H1 (cell line): ENCODE data around the gene SH3TC2. TPM values are rescaled to one million over a fixed set of nuclear protein-coding genes. Genes with fewer than 3 reads are reported as not detected.

Experiments used
- CTCF ChIA-PET: fragments of 300-600 bp; sonication (Branson Sonifier 250); formaldehyde crosslinking; loops from one replicate; lab custom pipeline; 2021; ENCODE audit not compliant: partially characterized antibody; lab: Charles Lee
- POLR2A ChIA-PET: fragments of 300-600 bp; sonication (Branson Sonifier 250); formaldehyde crosslinking; loops from one replicate; lab custom pipeline; 2021; ENCODE audit warnings: inconsistent platforms; ENCODE audit not compliant: partially characterized antibody; lab: Charles Lee
- DNase-seq, 2 experiments: peaks; one replicate each; pipeline versions ENCODE4 v3.0.0 to v3.0.0-alpha.2; 2010 to 2022; ENCODE audit warnings: low spot score in 2 of 2, low read depth in 1 of 2, mixed read lengths in 1 of 2
- FAIRE-seq: peaks from 2 replicates; lab custom pipeline; 2011; peaks lifted over from hg19 to GRCh38; lab: Jason Lieb, UNC
- H2AFZ ChIP-seq: 2 replicates; pipeline ENCODE4 v1.8.1; 2012; ENCODE audit warnings: low read length, inconsistent platforms
- H2AK5ac ChIP-seq: 2 replicates; pipeline ENCODE4 v1.6.1; 2013; ENCODE audit warnings: low read depth, low read length
- H2BK120ac ChIP-seq: replicated peaks from 2 replicates; pipeline ENCODE3; 2013; ENCODE audit warnings: low read depth, low read length, inconsistent platforms
- H2BK12ac ChIP-seq: 2 replicates; pipeline ENCODE4 v1.6.1; 2013; ENCODE audit warnings: low read depth, low read length
- H2BK15ac ChIP-seq: 2 replicates; pipeline ENCODE4 v1.6.1; 2013; ENCODE audit warnings: low read length
- H2BK20ac ChIP-seq: 2 replicates; pipeline ENCODE4 v1.6.1; 2013; ENCODE audit warnings: low read length
- H2BK5ac ChIP-seq: 2 replicates; pipeline ENCODE4 v1.6.1; 2013; ENCODE audit warnings: low read depth, low read length
- H3K14ac ChIP-seq: 2 replicates; pipeline ENCODE4 v1.6.1; 2013; ENCODE audit warnings: inconsistent platforms; ENCODE audit not compliant: insufficient read length
- H3K18ac ChIP-seq: 2 replicates; pipeline ENCODE4 v1.6.1; 2013; ENCODE audit warnings: low read length; ENCODE audit errors: extremely low read depth
- H3K23ac ChIP-seq: 2 replicates; pipeline ENCODE4 v1.6.1; 2013; ENCODE audit warnings: inconsistent platforms; ENCODE audit not compliant: insufficient read length
- H3K23me2 ChIP-seq: 2 replicates; pipeline ENCODE4 v1.6.1; 2013; ENCODE audit warnings: low read depth, low read length
- H3K27ac ChIP-seq: 2 replicates; pipeline ENCODE4 v1.6.1; 2011; ENCODE audit warnings: low read depth, low read length, inconsistent platforms
- H3K27me3 ChIP-seq, 4 experiments: replicated peaks in 1 of 4; 1 replicate in 1 of 4; 2 replicates in 3 of 4; pipeline versions ENCODE4 v1.6.1 to v1.8.1; 2011 to 2013; ENCODE audit warnings: low read length in 3 of 4, mild to moderate bottlenecking in 3 of 4, inconsistent platforms in 2 of 4, mixed read lengths in 2 of 4, moderate library complexity in 1 of 4; ENCODE audit not compliant: control insufficient read depth in 3 of 4, insufficient read depth in 3 of 4; ENCODE audit errors: extremely low read depth in 1 of 4
- H3K36me3 ChIP-seq, 4 experiments: 2 replicates each; pipeline versions ENCODE4 v1.6.1 to v1.8.1; 2011 to 2013; ENCODE audit warnings: mild to moderate bottlenecking in 4 of 4, low read length in 3 of 4, moderate library complexity in 2 of 4, control low read depth in 1 of 4, inconsistent platforms in 1 of 4; ENCODE audit not compliant: insufficient read depth in 4 of 4, control insufficient read depth in 2 of 4
- H3K4ac ChIP-seq: replicated peaks from 2 replicates; pipeline ENCODE3; 2013; ENCODE audit warnings: low read length, low read depth, mixed read lengths, inconsistent platforms; ENCODE audit not compliant: insufficient read length
- H3K4me1 ChIP-seq, 4 experiments: replicated peaks in 1 of 4; 1 replicate in 1 of 4; 2 replicates in 3 of 4; pipeline versions ENCODE4 v1.6.1 to v1.8.1; 2011 to 2013; ENCODE audit warnings: low read length in 3 of 4, inconsistent platforms in 2 of 4, mixed read lengths in 1 of 4; ENCODE audit not compliant: insufficient read depth in 4 of 4, control insufficient read depth in 3 of 4
- H3K4me2 ChIP-seq, 2 experiments: 2 replicates each; pipeline versions ENCODE4 v1.6.1 to v1.8.1; 2011 to 2013; ENCODE audit warnings: low read depth in 2 of 2, low read length in 2 of 2, control low read depth in 1 of 2, inconsistent platforms in 1 of 2, mild to moderate bottlenecking in 1 of 2; ENCODE audit not compliant: insufficient read depth in 1 of 2
- H3K4me3 ChIP-seq, 4 experiments: fragments of 200-600, 300-600 bp in 1 of 4; sonication (generic), shearing (Covaris generic), sonication (Bioruptor Twin) in 1 of 4; 2 replicates each; pipeline versions ENCODE4 v1.5.1 to v1.8.1; 2011 to 2016; ENCODE audit warnings: low read length in 4 of 4, low read depth in 3 of 4, control low read depth in 2 of 4, inconsistent platforms in 2 of 4, mild to moderate bottlenecking in 2 of 4, mixed read lengths in 1 of 4, moderate library complexity in 1 of 4; ENCODE audit not compliant: insufficient read depth in 2 of 4; ENCODE audit errors: extremely low read depth in 1 of 4
- H3K56ac ChIP-seq: replicated peaks from 2 replicates; pipeline ENCODE3; 2013; ENCODE audit warnings: low read depth, mild to moderate bottlenecking, mixed read lengths, low read length, inconsistent platforms; ENCODE audit not compliant: insufficient read length
- H3K79me1 ChIP-seq: 2 replicates; pipeline ENCODE4 v1.6.1; 2013; ENCODE audit warnings: low read depth, low read length, control low read depth
- H3K79me2 ChIP-seq, 2 experiments: 2 replicates each; pipeline versions ENCODE4 v1.6.1 to v1.8.1; 2012 to 2013; ENCODE audit warnings: low read length in 2 of 2, mild to moderate bottlenecking in 2 of 2, inconsistent platforms in 1 of 2; ENCODE audit not compliant: insufficient read depth in 2 of 2, control insufficient read depth in 1 of 2
- H3K9ac ChIP-seq, 4 experiments: replicated peaks in 1 of 4; 1 replicate in 1 of 4; 2 replicates in 3 of 4; pipeline versions ENCODE4 v1.6.1 to v1.8.1; 2011 to 2013; ENCODE audit warnings: low read depth in 3 of 4, low read length in 3 of 4, control low read depth in 2 of 4, mild to moderate bottlenecking in 2 of 4, moderate library complexity in 2 of 4, inconsistent platforms in 1 of 4; ENCODE audit errors: extremely low read depth in 1 of 4
- H3K9me3 ChIP-seq, 2 experiments: 2 replicates each; pipeline versions ENCODE4 v1.6.1 to v1.8.1; 2012 to 2013; ENCODE audit warnings: mild to moderate bottlenecking in 2 of 2, moderate library complexity in 2 of 2, control low read depth in 1 of 2, inconsistent platforms in 1 of 2, low read depth in 1 of 2, low read length in 1 of 2, mixed read lengths in 1 of 2; ENCODE audit not compliant: insufficient read depth in 2 of 2
- H4K20me1 ChIP-seq, 2 experiments: replicated peaks in 1 of 2; 2 replicates each; pipeline versions ENCODE3 to v1.8.1; 2011 to 2013; ENCODE audit warnings: inconsistent platforms in 2 of 2, low read length in 2 of 2, mild to moderate bottlenecking in 1 of 2; ENCODE audit not compliant: insufficient read depth in 2 of 2, control insufficient read depth in 1 of 2
- H4K5ac ChIP-seq: 2 replicates; pipeline ENCODE4 v1.6.1; 2013; ENCODE audit warnings: low read length, low read depth, mixed read lengths, inconsistent platforms; ENCODE audit not compliant: insufficient read length
- H4K8ac ChIP-seq: 2 replicates; pipeline ENCODE4 v1.8.0; 2013; ENCODE audit warnings: mild to moderate bottlenecking, moderate library complexity, low read length, inconsistent platforms; ENCODE audit not compliant: insufficient read depth; ENCODE audit errors: extremely low read depth
- H4K91ac ChIP-seq: replicated peaks from 2 replicates; pipeline ENCODE3; 2013; ENCODE audit warnings: low read length, mixed read lengths, inconsistent platforms; ENCODE audit not compliant: insufficient read length
- ASH2L ChIP-seq: fragments of 200-600, 300-600 bp; sonication (generic); IDR thresholded peaks from one replicate; pipeline ENCODE4 v1.7.1; 2017; ENCODE audit warnings: low read length
- BACH1 ChIP-seq: IDR thresholded peaks from 2 replicates; pipeline ENCODE4 v1.6.1; 2012; ENCODE audit warnings: low read length, improper control_type of control experiment
- BCL11A ChIP-seq, 2 experiments: IDR thresholded peaks; one replicate each; pipeline ENCODE4 v1.6.1; 2011; ENCODE audit warnings: low read depth in 2 of 2, low read length in 2 of 2, mild to moderate bottlenecking in 2 of 2
- CBX5 ChIP-seq: fragments of 300-800, 300-1000 bp; sonication (generic); IDR thresholded peaks from 2 replicates; pipeline ENCODE4 v1.7.1; 2016; ENCODE audit warnings: antibody characterized with exemption, low read length, low read depth
- CREB1 ChIP-seq: IDR thresholded peaks from 2 replicates; pipeline ENCODE4 v1.6.1; 2012; ENCODE audit warnings: inconsistent platforms
- CTCF ChIP-seq, 3 experiments: IDR thresholded peaks; 1 replicate in 2 of 3; 2 replicates in 1 of 3; pipeline versions ENCODE4 v1.5.1 to v1.6.1; 2011; ENCODE audit warnings: low read length in 3 of 3, mild to moderate bottlenecking in 3 of 3, inconsistent platforms in 2 of 3, low read depth in 1 of 3, moderate library complexity in 1 of 3; ENCODE audit not compliant: insufficient read depth in 1 of 3; ENCODE audit errors: control extremely low read depth in 1 of 3
- GABPA ChIP-seq: IDR thresholded peaks from 2 replicates; pipeline ENCODE4 v1.6.1; 2011; ENCODE audit warnings: mild to moderate bottlenecking, low read length, moderate library complexity, borderline replicate concordance; ENCODE audit not compliant: insufficient read depth
- KDM1A ChIP-seq: fragments of 200-600, 300-600 bp; sonication (generic); IDR thresholded peaks from 2 replicates; pipeline ENCODE4 v1.7.1; 2016; ENCODE audit warnings: mild to moderate bottlenecking, low read length, borderline replicate concordance
- RBBP5 ChIP-seq: IDR thresholded peaks from 2 replicates; pipeline ENCODE4 v1.7.1; 2012; ENCODE audit warnings: low read depth, mild to moderate bottlenecking, inconsistent platforms, low read length, moderate library complexity, borderline replicate concordance
- RXRA ChIP-seq: IDR thresholded peaks from 2 replicates; pipeline ENCODE4 v1.6.1; 2011; ENCODE audit warnings: low read depth, mild to moderate bottlenecking, low read length, moderate library complexity; ENCODE audit not compliant: insufficient read depth
- TAF1 ChIP-seq: IDR thresholded peaks from 2 replicates; pipeline ENCODE4 v1.6.1; 2011; ENCODE audit warnings: mild to moderate bottlenecking, low read depth, low read length
- TEAD4 ChIP-seq: IDR thresholded peaks from 2 replicates; pipeline ENCODE4 v1.6.1; 2012; ENCODE audit warnings: low read depth, low read length, inconsistent platforms, mixed read lengths
- YY1 ChIP-seq: IDR thresholded peaks from 2 replicates; pipeline ENCODE4 v1.6.1; 2011; ENCODE audit warnings: low read depth, mild to moderate bottlenecking, low read length
- WGBS, 2 experiments: shearing (Covaris generic) in 1 of 2; methylation state at CpG; one replicate each; pipeline versions ENCODE4 v1.1.6 to v1.1.7; 2013 to 2015; ENCODE audit warnings: low lambda C conversion rate in 2 of 2, mixed read lengths in 2 of 2, inconsistent platforms in 1 of 2, low coverage in 1 of 2, missing lambda C conversion rate in 1 of 2; ENCODE audit not compliant: insufficient replicate concordance in 2 of 2, insufficient coverage in 1 of 2, insufficient read length in 1 of 2; ENCODE audit errors: extremely low coverage in 1 of 2, missing lambda C conversion rate in 1 of 2; 5-methylcytosine and 5-hydroxymethylcytosine counted together
- polyA plus RNA-seq, 7 experiments: library from polyadenylated mRNA; depleted of rRNA in 3 of 7; stranded (reverse) in 5 of 7; unstranded in 2 of 7; fragments of >200 nt in 5 of 7; fragments of 200-250 nt in 2 of 7; gene quantifications; 1 replicate in 5 of 7; 2 replicates in 1 of 7; 4 replicates in 1 of 7; pipeline versions ENCODE4 v1.2.1 to v1.2.3, GENCODE V29; 2011 to 2013; ENCODE audit warnings: missing spikeins in 2 of 7, mixed read lengths in 2 of 7
- total RNA-seq: library from RNA; stranded (reverse); fragmentation: NEBNext Ultra II Directional; extraction: Animal tissue kit (Norgen Biotek cat#: 25700); gene quantifications from 2 replicates; pipeline ENCODE4 v1.2.1, GENCODE V29; 2021

SH3TC2 gene
- total and polyA plus RNA-seq, 2 of the 8 experiments (the other 6 are each of a cell fraction or from before 2014, with no cell fraction given): 0.11 to 0.80 TPM

- WGBS, 2 experiments: 90% methylated on average over 4 of the region's 4 CpGs; no CpG with 5 or more reads in 1 of the 2 experiments
- ChIA-PET CTCF (interaction anchor here (0.9 to 2.4 kb wide), 7 partner anchors 9 to 291 kb away, joined by 3 to 12 read pairs (median 4); no protein-coding TSS in a partner anchor), POLR2A (no interaction called here)
- Histone ChIP-seq H3K79me2 (no peaks in the 10 kb centered on the region), H3K56ac (no peak overlapping the region), H3K36me3 (no peaks in the 10 kb centered on the region), H3K4ac (no peak overlapping the region), H2AFZ (0 out of 2 replicates have a peak overlapping the region, but pooled peaks have one; percentile 61), H3K23me2 (no peaks in the 10 kb centered on the region), H2BK12ac (no peak overlapping the region), H4K91ac (no peak overlapping the region), H2BK15ac (no peak overlapping the region), H2BK5ac (no peak overlapping the region), H3K23ac (no peak overlapping the region), H3K14ac (no peak overlapping the region), H4K8ac (no peak overlapping the region), H3K4me3 (no peak overlapping the region), H3K9me3 (no peaks in the 10 kb centered on the region), H2AK5ac (no peak overlapping the region), H3K27me3 (no peaks in the 10 kb centered on the region), H4K20me1 (no peaks in the 10 kb centered on the region), H3K4me2 (no peak overlapping the region), H3K27ac (no peak overlapping the region), H3K4me1 (no peaks in the 10 kb centered on the region), H4K5ac (no peak overlapping the region), H3K79me1 (no peaks in the 10 kb centered on the region), H3K9ac (no peak overlapping the region), H2BK120ac (no peak overlapping the region), H2BK20ac (no peak overlapping the region), H3K18ac (no peak overlapping the region)
- no peak for FAIRE-seq
- DNase-seq: no peak
- TF ChIP-seq CBX5: no peak
- TF ChIP-seq CTCF (IDR thresholded peaks at IDR 0.05; ENCODE audit: control extremely low read depth in 1 of 3, insufficient read depth in 1 of 3, low read depth in 1 of 3, low read length in 3 of 3): no peak
- no peak for TF ChIP-seq BCL11A (IDR thresholded peaks at IDR 0.05; ENCODE audit: low read depth in 2 of 2, low read length in 2 of 2)
- no peak for TF ChIP-seq RBBP5
- no peak for TF ChIP-seq TAF1
- TF ChIP-seq CREB1: no peak
- no peak for TF ChIP-seq ASH2L
- TF ChIP-seq GABPA: no peak
- no peak for TF ChIP-seq YY1
- no peak for TF ChIP-seq TEAD4
- no peak for TF ChIP-seq KDM1A
- TF ChIP-seq BACH1: no peak
- no peak for TF ChIP-seq RXRA
These were observed 43.2 kb downstream of the SH3TC2 start for GRCh38 chr5:149019679-149020078.
